RWPE2 (cell line): ENCODE measurements around the gene UNC50.

ENCODE experiments used
- ATAC-seq: fragments of 200-7000 bp; cut with Tn5 transposase; 3 replicates; pipeline ENCODE4 v1.9.1; 2021; ENCODE audit warnings: low read depth
- DNase-seq: peaks from one replicate; pipeline ENCODE4 v3.0.0-alpha.2; 2020; ENCODE audit warnings: low spot score
- H3K27ac ChIP-seq: fragments of 450-650 bp; 2 replicates; pipeline ENCODE4 v1.5.1; 2017; ENCODE audit warnings: mild to moderate bottlenecking; ENCODE audit not compliant: poor library complexity, severe bottlenecking
- H3K27me3 ChIP-seq: fragments of 250-450 bp; sonication (Bioruptor Pico); 2 replicates; pipeline ENCODE4 v1.5.1; 2021; ENCODE audit warnings: mild to moderate bottlenecking, moderate library complexity; ENCODE audit not compliant: insufficient read depth, poor library complexity, severe bottlenecking
- H3K36me3 ChIP-seq: fragments of 250-450 bp; sonication (Bioruptor Pico); 2 replicates; pipeline ENCODE4 v1.5.1; 2020; ENCODE audit warnings: low read depth, mild to moderate bottlenecking, moderate library complexity
- H3K4me1 ChIP-seq: fragments of 250-450 bp; sonication (Bioruptor Pico); 2 replicates; pipeline ENCODE4 v1.5.1; 2021; ENCODE audit warnings: mild to moderate bottlenecking, moderate library complexity; ENCODE audit not compliant: insufficient read depth, poor library complexity, severe bottlenecking
- H3K4me3 ChIP-seq: fragments of 250-450 bp; sonication (Bioruptor Pico); 2 replicates; pipeline ENCODE4 v1.5.1; 2021; ENCODE audit warnings: mild to moderate bottlenecking, moderate library complexity; ENCODE audit not compliant: severe bottlenecking
- H3K9me3 ChIP-seq: fragments of 250-450 bp; sonication (Bioruptor Pico); 2 replicates; pipeline ENCODE4 v1.5.1; 2021; ENCODE audit warnings: mild to moderate bottlenecking, moderate library complexity; ENCODE audit not compliant: severe bottlenecking
- CTCF ChIP-seq: fragments of 450-650 bp; IDR thresholded peaks from one replicate; pipeline ENCODE4 v1.5.1; 2017; ENCODE audit warnings: mild to moderate bottlenecking, moderate library complexity; ENCODE audit not compliant: poor library complexity, severe bottlenecking

Gene UNC50

GRCh38 chr2:98569915-98570314, 38.5 kb upstream of the UNC50 start:
- no peak overlapping the region for H3K27ac ChIP-seq
- no peak for ATAC-seq
- no peaks in the 10 kb centered on the region for H3K9me3 ChIP-seq
- no peaks in the 10 kb centered on the region for H3K4me1 ChIP-seq
- TF ChIP-seq CTCF = no peak
- H3K4me3 ChIP-seq = no peak overlapping the region
- no peak for DNase-seq
- H3K27me3 ChIP-seq = no peaks in the 10 kb centered on the region
- H3K36me3 ChIP-seq = peaks cover 13% of the 10 kb centered on the region; the same call in 1 of the 2 replicates

GRCh38 chr2:98570356-98570755, 38.0 kb upstream of the UNC50 start:
- H3K27ac ChIP-seq = no peak overlapping the region
- no peak for TF ChIP-seq CTCF
- no peaks in the 10 kb centered on the region for H3K4me1 ChIP-seq
- no peak for DNase-seq
- ATAC-seq = no peak
- no peaks in the 10 kb centered on the region for H3K9me3 ChIP-seq
- H3K36me3 ChIP-seq = peaks cover 9% of the 10 kb centered on the region; the same call in 1 of the 2 replicates
- H3K4me3 ChIP-seq = no peak overlapping the region
- H3K27me3 ChIP-seq = no peaks in the 10 kb centered on the region

GRCh38 chr2:98571121-98571701, 37.2 kb upstream of the UNC50 start:
- TF ChIP-seq CTCF = no peak
- 0 out of 2 replicates have a peak, but pooled peaks cover 7% of the 10 kb centered on the region for H3K36me3 ChIP-seq
- no peaks in the 10 kb centered on the region for H3K27me3 ChIP-seq

GRCh38 chr2:98571796-98572195, 36.6 kb upstream of the UNC50 start:
- no peak for DNase-seq
- Histone ChIP-seq H3K27me3 (no peaks in the 10 kb centered on the region), H3K27ac (no peak overlapping the region), H3K9me3 (no peaks in the 10 kb centered on the region), H3K36me3 (0 out of 2 replicates have a peak, but pooled peaks cover 7% of the 10 kb centered on the region), H3K4me1 (no peaks in the 10 kb centered on the region), H3K4me3 (no peak overlapping the region)
- ATAC-seq = no peak
- TF ChIP-seq CTCF = no peak

More at GRCh38 chr2:98571121-98571701, 37.2 kb upstream of the UNC50 start:
- ATAC-seq = no peak
- DNase-seq = no peak
- H3K4me3 ChIP-seq = no peak overlapping the region
- H3K27ac ChIP-seq = no peak overlapping the region
- H3K9me3 ChIP-seq = no peaks in the 10 kb centered on the region
- no peaks in the 10 kb centered on the region for H3K4me1 ChIP-seq

- TF ChIP-seq CTCF = no peak
- Histone ChIP-seq H3K4me1 (no peaks in the 10 kb centered on the region), H3K9me3 (no peaks in the 10 kb centered on the region), H3K27me3 (no peaks in the 10 kb centered on the region), H3K4me3 (no peak overlapping the region), H3K36me3 (0 out of 2 replicates have a peak, but pooled peaks cover 7% of the 10 kb centered on the region), H3K27ac (no peak overlapping the region)
- ATAC-seq (no peak), DNase-seq (no peak)
Observed at GRCh38 chr2:98572211-98572610, 36.2 kb upstream of the UNC50 start.
